Epithelial cell of alveolus of lung (primary cell): Measurements from ENCODE around the gene AXIN2. TPM values are rescaled to one million over a fixed set of nuclear protein-coding genes. Genes with fewer than 3 reads are reported as not detected.

ENCODE experiments used
- total RNA-seq: library from RNA; depleted of rRNA; stranded (reverse); fragments of >200 nt; gene quantifications from 2 replicates; pipeline ENCODE4 v1.2.1, GENCODE V29; 2015

The AXIN2 gene, protein sequence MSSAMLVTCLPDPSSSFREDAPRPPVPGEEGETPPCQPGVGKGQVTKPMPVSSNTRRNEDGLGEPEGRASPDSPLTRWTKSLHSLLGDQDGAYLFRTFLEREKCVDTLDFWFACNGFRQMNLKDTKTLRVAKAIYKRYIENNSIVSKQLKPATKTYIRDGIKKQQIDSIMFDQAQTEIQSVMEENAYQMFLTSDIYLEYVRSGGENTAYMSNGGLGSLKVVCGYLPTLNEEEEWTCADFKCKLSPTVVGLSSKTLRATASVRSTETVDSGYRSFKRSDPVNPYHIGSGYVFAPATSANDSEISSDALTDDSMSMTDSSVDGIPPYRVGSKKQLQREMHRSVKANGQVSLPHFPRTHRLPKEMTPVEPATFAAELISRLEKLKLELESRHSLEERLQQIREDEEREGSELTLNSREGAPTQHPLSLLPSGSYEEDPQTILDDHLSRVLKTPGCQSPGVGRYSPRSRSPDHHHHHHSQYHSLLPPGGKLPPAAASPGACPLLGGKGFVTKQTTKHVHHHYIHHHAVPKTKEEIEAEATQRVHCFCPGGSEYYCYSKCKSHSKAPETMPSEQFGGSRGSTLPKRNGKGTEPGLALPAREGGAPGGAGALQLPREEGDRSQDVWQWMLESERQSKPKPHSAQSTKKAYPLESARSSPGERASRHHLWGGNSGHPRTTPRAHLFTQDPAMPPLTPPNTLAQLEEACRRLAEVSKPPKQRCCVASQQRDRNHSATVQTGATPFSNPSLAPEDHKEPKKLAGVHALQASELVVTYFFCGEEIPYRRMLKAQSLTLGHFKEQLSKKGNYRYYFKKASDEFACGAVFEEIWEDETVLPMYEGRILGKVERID
- total RNA-seq, result 2.6 and 3.6 TPM in 2 replicates

DNA sequence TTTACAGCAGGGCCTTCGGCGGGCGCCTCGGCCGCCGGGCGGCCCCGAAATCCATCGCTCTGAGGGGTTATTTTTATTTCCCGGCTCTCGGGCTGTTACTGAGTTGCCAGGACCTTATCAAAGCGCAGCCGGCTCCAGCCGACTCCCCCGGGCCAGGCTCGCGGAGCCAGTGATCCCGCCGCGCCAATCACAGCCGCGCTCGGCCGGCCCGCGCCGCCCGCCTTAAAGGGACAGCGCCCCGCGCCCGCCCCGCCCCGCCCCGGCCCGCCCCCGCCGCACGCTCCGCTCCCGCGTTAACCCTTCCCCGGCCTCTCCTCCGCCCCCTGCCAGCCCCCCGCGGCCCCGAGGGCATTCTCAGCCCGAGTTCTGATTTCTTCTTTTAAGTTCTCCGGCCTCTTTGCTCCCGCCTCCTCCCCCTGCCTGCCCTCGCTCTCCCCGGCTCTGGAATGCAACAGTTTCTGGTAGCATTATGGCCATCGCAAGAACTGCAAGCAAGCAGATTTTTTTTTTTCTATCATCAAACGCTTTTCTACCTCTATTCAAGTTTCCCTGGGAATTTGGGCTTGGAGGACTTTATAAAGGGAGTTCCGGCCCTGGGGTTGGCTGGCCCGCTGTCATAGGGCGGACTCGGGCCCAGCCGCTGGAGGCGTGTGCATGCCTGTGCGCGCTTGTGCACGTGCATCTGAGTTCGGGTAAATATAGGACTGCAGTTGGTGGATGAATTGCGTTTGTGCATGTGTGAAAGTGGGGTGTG, at the start of gene AXIN2:
AXIN2 (minus strand) TSS at position 197 of the 754 bp plus-strand sequence. CDS start 3,028 bp downstream, outside the sequence.

